WTC11 (cell line): ENCODE results near the gene HSD17B8. TPM values are rescaled to one million over a fixed set of nuclear protein-coding genes. Genes with fewer than 3 reads are reported as not detected.

ENCODE experiments used
- ATAC-seq: fragments of 200-7000 bp; cut with Tn5 transposase; 2 replicates; pipeline ENCODE4 v1.10.0; 2021; ENCODE audit warnings: mild to moderate bottlenecking, moderate library complexity
- CTCF ChIA-PET: fragments of 300-600 bp; sonication (Branson Sonifier 250); formaldehyde crosslinking; loops from one replicate; lab custom pipeline; 2021; ENCODE audit warnings: antibody characterized with exemption; lab: Charles Lee
- POLR2A ChIA-PET: fragments of 350-600 bp; sonication (Branson Sonifier 250); formaldehyde crosslinking; loops from one replicate; lab custom pipeline; 2021; ENCODE audit warnings: antibody characterized with exemption; lab: Charles Lee
- DNase-seq: peaks from one replicate; pipeline ENCODE4 v3.0.0; 2021; ENCODE audit warnings: low spot score
- H3K27ac Mint-ChIP-seq: 2 replicates; pipeline ENCODE4 v1.8.0; 2021; ENCODE audit warnings: mixed read lengths
- H3K27me3 Mint-ChIP-seq: 2 replicates; pipeline ENCODE4 v1.8.0; 2021; ENCODE audit warnings: low read depth, mild to moderate bottlenecking, moderate library complexity, mixed read lengths
- H3K36me3 Mint-ChIP-seq: 2 replicates; pipeline ENCODE4 v1.8.0; 2021; ENCODE audit warnings: mixed read lengths
- H3K4me1 Mint-ChIP-seq: 2 replicates; pipeline ENCODE4 v1.8.0; 2022; ENCODE audit warnings: mixed read lengths
- H3K4me3 Mint-ChIP-seq: 2 replicates; pipeline ENCODE4 v1.8.0; 2021; ENCODE audit warnings: mild to moderate bottlenecking, moderate library complexity, mixed read lengths
- H3K9me3 Mint-ChIP-seq: 2 replicates; pipeline ENCODE4 v1.8.0; 2021; ENCODE audit warnings: mixed read lengths
- ARID4B ChIP-seq: sonication (generic); formaldehyde crosslinking; IDR thresholded peaks from 2 replicates; pipeline ENCODE4 v1.8.0; 2023; ENCODE audit warnings: missing genetic modification reagents, mild to moderate bottlenecking, borderline replicate concordance
- ATF3 ChIP-seq: sonication (generic); formaldehyde crosslinking; conservative IDR thresholded peaks from 2 replicates; pipeline ENCODE4 v1.8.1; 2022; ENCODE audit warnings: mild to moderate bottlenecking, missing genetic modification reagents
- CTCF ChIP-seq: fragments of 200-600 bp; IDR thresholded peaks from 2 replicates; pipeline ENCODE4 v1.8.0; 2022; ENCODE audit warnings: antibody characterized with exemption
- E2F1 ChIP-seq: sonication (generic); formaldehyde crosslinking; IDR thresholded peaks from 2 replicates; pipeline ENCODE4 v1.8.0; 2022; ENCODE audit warnings: mild to moderate bottlenecking, missing genetic modification reagents
- ESRRA ChIP-seq: sonication (generic); formaldehyde crosslinking; IDR thresholded peaks from 2 replicates; pipeline ENCODE4 v1.8.1; 2022; ENCODE audit warnings: mild to moderate bottlenecking, missing genetic modification reagents, borderline replicate concordance
- FOXP1 ChIP-seq: sonication (generic); formaldehyde crosslinking; IDR thresholded peaks from 2 replicates; pipeline ENCODE4 v1.8.0; 2022; ENCODE audit warnings: missing genetic modification reagents, mild to moderate bottlenecking, moderate library complexity, borderline replicate concordance
- GABPB1 ChIP-seq: sonication (generic); formaldehyde crosslinking; IDR thresholded peaks from 2 replicates; pipeline ENCODE4 v1.8.1; 2023; ENCODE audit warnings: mild to moderate bottlenecking, missing genetic modification reagents
- MXD4 ChIP-seq: fragments of 250-450 bp; sonication (Bioruptor Pico); IDR thresholded peaks from 2 replicates; pipeline ENCODE4 v1.8.0; 2021; ENCODE audit warnings: mild to moderate bottlenecking, moderate library complexity, borderline replicate concordance
- NFATC4 ChIP-seq: fragments of 250-450 bp; sonication (Bioruptor Pico); IDR thresholded peaks from 2 replicates; pipeline ENCODE4 v1.9.0; 2021; ENCODE audit warnings: mild to moderate bottlenecking
- PRRX2 ChIP-seq: fragments of 250-450 bp; sonication (Bioruptor Pico); IDR thresholded peaks from 2 replicates; pipeline ENCODE4 v1.8.0; 2021; ENCODE audit warnings: mild to moderate bottlenecking
- RORB ChIP-seq: fragments of 250-450 bp; sonication (Bioruptor Pico); IDR thresholded peaks from 2 replicates; pipeline ENCODE4 v1.9.0; 2021; ENCODE audit warnings: mild to moderate bottlenecking
- TP53 ChIP-seq: sonication (generic); formaldehyde crosslinking; IDR thresholded peaks from 2 replicates; pipeline ENCODE4 v1.8.1; 2023; ENCODE audit warnings: mild to moderate bottlenecking, missing genetic modification reagents
- USF2 ChIP-seq: sonication (generic); formaldehyde crosslinking; IDR thresholded peaks from 2 replicates; pipeline ENCODE4 v1.8.1; 2023; ENCODE audit warnings: mild to moderate bottlenecking, missing genetic modification reagents, moderate library complexity
- ZMAT4 ChIP-seq: fragments of 250-450 bp; sonication (Bioruptor Pico); IDR thresholded peaks from 2 replicates; pipeline ENCODE4 v1.9.0; 2021; ENCODE audit warnings: mild to moderate bottlenecking
- ZNF281 ChIP-seq: sonication (generic); formaldehyde crosslinking; IDR thresholded peaks from 2 replicates; pipeline ENCODE4 v1.8.0; 2023; ENCODE audit warnings: mild to moderate bottlenecking, missing genetic modification reagents
- ZNF396 ChIP-seq: fragments of 250-450 bp; sonication (Bioruptor Pico); IDR thresholded peaks from 2 replicates; pipeline ENCODE4 v1.8.0; 2021; ENCODE audit warnings: mild to moderate bottlenecking, moderate library complexity, borderline replicate concordance
- ZNF416 ChIP-seq: fragments of 250-450 bp; sonication (Bioruptor Pico); IDR thresholded peaks from 2 replicates; pipeline ENCODE4 v1.9.0; 2021; ENCODE audit warnings: mild to moderate bottlenecking, inconsistent platforms
- total RNA-seq: library from RNA; stranded (reverse); gene quantifications from 3 replicates; pipeline ENCODE4 v1.2.3, GENCODE V29; 2021
- TF ChIP-seq, protein P1 (sequence below): sonication (generic); formaldehyde crosslinking; IDR thresholded peaks from 2 replicates; pipeline ENCODE4 v1.8.1; 2023; ENCODE audit warnings: mild to moderate bottlenecking, moderate library complexity, missing genetic modification reagents

The HSD17B8 gene
- total RNA-seq, 1 experiment from 2014 or later, result 8.1 TPM

DNA sequence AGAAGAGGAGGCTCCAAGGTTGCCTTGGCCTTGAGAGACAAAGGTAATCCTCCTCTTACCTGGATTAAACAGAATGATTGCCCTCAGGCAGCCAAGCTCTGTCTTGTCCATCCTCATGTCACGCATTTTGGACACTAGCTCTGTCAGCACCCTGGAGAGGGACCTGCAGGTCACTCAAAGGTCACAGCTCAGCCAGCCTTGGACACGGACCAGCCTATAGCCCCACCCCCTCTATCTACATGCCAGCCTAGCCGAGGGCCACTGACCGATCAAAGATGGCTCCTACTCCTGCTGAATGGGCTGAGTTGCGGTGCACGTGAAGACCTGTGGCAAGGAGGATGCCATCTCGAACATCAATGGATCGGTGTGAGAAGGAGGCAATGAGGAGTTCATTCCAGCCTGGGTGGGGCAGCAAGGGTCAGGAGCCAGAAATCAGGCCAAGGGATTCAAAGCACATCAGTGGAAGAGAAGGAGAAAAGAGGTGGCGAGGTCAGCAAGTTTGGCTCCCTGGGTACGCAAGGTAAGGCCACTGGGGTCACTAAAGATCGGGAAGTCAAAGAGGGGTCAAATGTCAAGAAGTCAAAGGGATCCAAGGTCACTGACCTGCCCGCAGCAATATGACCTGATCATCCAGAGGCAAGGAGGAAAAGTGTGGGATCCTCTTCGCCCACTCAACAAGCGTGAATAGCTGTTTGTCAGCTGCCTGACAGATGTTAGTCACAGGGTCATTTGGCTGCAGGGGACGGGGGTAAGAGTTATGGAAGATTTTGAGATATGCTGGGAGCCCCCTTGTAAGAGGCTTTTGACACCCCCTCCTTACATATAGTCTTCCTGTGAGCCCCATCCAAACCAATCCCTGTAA lies 8.9 kb upstream of the HSD17B8 start (continued):
- TF ChIP-seq USF2 (CRISPR knock-in tag) (no peak), ZMAT4 (CRISPR knock-in tag) (no peak), PRRX2 (CRISPR knock-in tag) (no peak), ZNF396 (CRISPR knock-in tag) (no peak), TP53 (no peak)
- TF ChIP-seq, all 79 proteins: peak for 0

- DNase-seq (peak; percentile 44), ATAC-seq (peak; percentile 71)
- Mint-ChIP-seq H3K9me3 (no peaks in the 10 kb centered on the region), H3K4me1 (peaks cover 38% of the 10 kb centered on the region), H3K4me3 (peak overlapping the region; percentile 97), H3K27ac (peak overlapping the region; percentile 41), H3K36me3 (peaks cover 31% of the 10 kb centered on the region), H3K27me3 (peaks cover 4% of the 10 kb centered on the region; the same call in 1 of the 2 replicates)
- TF ChIP-seq E2F1 (CRISPR knock-in tag), result no peak
- TF ChIP-seq ATF3 (CRISPR knock-in tag), result no peak
- TF ChIP-seq ARID4B, result no peak
- no peak for TF ChIP-seq NFATC4 (CRISPR knock-in tag)
- TF ChIP-seq, protein P1, sequence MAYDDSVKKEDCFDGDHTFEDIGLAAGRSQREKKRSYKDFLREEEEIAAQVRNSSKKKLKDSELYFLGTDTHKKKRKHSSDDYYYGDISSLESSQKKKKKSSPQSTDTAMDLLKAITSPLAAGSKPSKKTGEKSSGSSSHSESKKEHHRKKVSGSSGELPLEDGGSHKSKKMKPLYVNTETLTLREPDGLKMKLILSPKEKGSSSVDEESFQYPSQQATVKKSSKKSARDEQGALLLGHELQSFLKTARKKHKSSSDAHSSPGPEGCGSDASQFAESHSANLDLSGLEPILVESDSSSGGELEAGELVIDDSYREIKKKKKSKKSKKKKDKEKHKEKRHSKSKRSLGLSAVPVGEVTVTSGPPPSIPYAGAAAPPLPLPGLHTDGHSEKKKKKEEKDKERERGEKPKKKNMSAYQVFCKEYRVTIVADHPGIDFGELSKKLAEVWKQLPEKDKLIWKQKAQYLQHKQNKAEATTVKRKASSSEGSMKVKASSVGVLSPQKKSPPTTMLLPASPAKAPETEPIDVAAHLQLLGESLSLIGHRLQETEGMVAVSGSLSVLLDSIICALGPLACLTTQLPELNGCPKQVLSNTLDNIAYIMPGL (CRISPR knock-in tag), result no peak
- TF ChIP-seq FOXP1 (CRISPR knock-in tag), result no peak
- no peak for TF ChIP-seq ESRRA
- no peak for TF ChIP-seq ZNF416 (CRISPR knock-in tag)
- peak; percentile 61 for TF ChIP-seq CTCF
- peak; percentile 56 for TF ChIP-seq GABPB1 (CRISPR knock-in tag)
- no peak for TF ChIP-seq MXD4 (CRISPR knock-in tag)
- TF ChIP-seq RORB (CRISPR knock-in tag), result no peak
- TF ChIP-seq ZNF281 (CRISPR knock-in tag), result no peak
- ChIA-PET POLR2A (no interaction called here), CTCF (interaction anchor here (0.6 to 1.9 kb wide), 25 partner anchors 12 to 226 kb away, joined by 3 to 20 read pairs (median 4); partner anchors contain the start of gene RING1)
Measured at GRCh38 chr6:33197431-33198048, 6.9 kb upstream of the HSD17B8 start.
